Measurements from ENCODE around the gene TFF3. TPM values are rescaled to one million over a fixed set of nuclear protein-coding genes. Genes with fewer than 3 reads are reported as not detected.

Gene TFF3
- total RNA-seq, 2 experiments from 2014 or later = not detected

GRCh38 chr21:42337830-42338728 lies 22.9 kb upstream of the TFF3 start:
- peak; percentile 87 for TF ChIP-seq CTCF (IDR thresholded peaks at IDR 0.05)
- no peaks in the 10 kb centered on the region for H3K9me3 ChIP-seq (ENCODE audit: control insufficient read depth in 1 of 2, insufficient read depth in 1 of 2, low read length in 2 of 2)
- H3K27me3 ChIP-seq (ENCODE audit: control insufficient read depth in 1 of 2, insufficient read depth in 2 of 2, low read length in 2 of 2) = peaks cover 0 to 3% of the 10 kb centered on the region in 2 experiments
- ATAC-seq (ENCODE audit: poor library complexity) (peak; percentile 100), DNase-seq (peak; percentile 74 to 93 (median 82))
- Mint-ChIP-seq H3K27ac (peak overlapping the region; percentile 28), H3K4me1 (ENCODE audit: low read depth) (peaks cover 8% of the 10 kb centered on the region), H3K36me3 (ENCODE audit: low read depth) (no peaks in the 10 kb centered on the region), H3K27me3 (no peaks in the 10 kb centered on the region), H3K9me3 (no peaks in the 10 kb centered on the region), H3K4me3 (no peak overlapping the region)
- ChIA-PET CTCF (interaction anchor here (0.5 to 2.5 kb wide), 15 partner anchors 28 to 244 kb away, joined by 3 to 9 read pairs (median 4); no protein-coding TSS in a partner anchor), POLR2A (interaction anchor here (0.8 to 2.2 kb wide), 3 partner anchors 66 to 111 kb away, joined by 3 to 11 read pairs (median 3); partner anchors contain the start of gene UBASH3A)
- H3K36me3 ChIP-seq (ENCODE audit: insufficient read depth, low read length) = no peaks in the 10 kb centered on the region
- H3K4me1 ChIP-seq (ENCODE audit: insufficient read depth, low read length) = peaks cover 9% of the 10 kb centered on the region
- intact Hi-C loops (cut with DNase I, micrococcal nuclease) = loop anchor here (1.0 to 10.0 kb wide), 5 partner anchors 64 to 197 kb away; partner anchors contain the start of genes SLC37A1 (in 1 of the 2) and UBASH3A (in 1 of the 2)
- H3K27ac ChIP-seq (ENCODE audit: low read depth in 1 of 2, low read length in 2 of 2) = no peak overlapping the region
- H3K4me3 ChIP-seq (ENCODE audit: low read length) = no peak overlapping the region

- H3K9me3 ChIP-seq (ENCODE audit: control insufficient read depth in 1 of 2, insufficient read depth in 1 of 2, low read length in 2 of 2) = peaks cover 0 to 5% of the 10 kb centered on the region in 2 experiments
- no peak overlapping the region for H3K27ac ChIP-seq (ENCODE audit: low read depth in 1 of 2, low read length in 2 of 2)
- peaks cover 9% of the 10 kb centered on the region for H3K4me1 ChIP-seq (ENCODE audit: insufficient read depth, low read length)
- H3K36me3 ChIP-seq (ENCODE audit: insufficient read depth, low read length) = no peaks in the 10 kb centered on the region
- Mint-ChIP-seq H3K27ac (no peak overlapping the region), H3K4me3 (no peak overlapping the region), H3K27me3 (no peaks in the 10 kb centered on the region), H3K9me3 (no peaks in the 10 kb centered on the region), H3K4me1 (ENCODE audit: low read depth) (peaks cover 8% of the 10 kb centered on the region), H3K36me3 (ENCODE audit: low read depth) (no peaks in the 10 kb centered on the region)
- ChIA-PET CTCF (interaction anchor here (0.6 to 2.5 kb wide), 11 partner anchors 27 to 229 kb away, joined by 3 to 9 read pairs (median 4); no protein-coding TSS in a partner anchor), POLR2A (interaction anchor here (0.8 to 2.2 kb wide), 3 partner anchors 67 to 112 kb away, joined by 3 to 11 read pairs (median 3); partner anchors contain the start of gene UBASH3A)
- H3K4me3 ChIP-seq (ENCODE audit: low read length) = no peak overlapping the region
- no peak for DNase-seq
- intact Hi-C loops (cut with DNase I, micrococcal nuclease) = loop anchor here (2.0 to 10.0 kb wide), 3 partner anchors 65 to 198 kb away; partner anchors contain the start of genes SLC37A1 (in 1 of the 2) and UBASH3A (in 1 of the 2)
- ATAC-seq (ENCODE audit: poor library complexity) = no peak
- TF ChIP-seq CTCF (IDR thresholded peaks at IDR 0.05) = no peak
- peaks cover 0 to 4% of the 10 kb centered on the region in 2 experiments for H3K27me3 ChIP-seq (ENCODE audit: control insufficient read depth in 1 of 2, insufficient read depth in 2 of 2, low read length in 2 of 2)
Observed at GRCh38 chr21:42337276-42337675, 22.1 kb upstream of the TFF3 start.

- intact Hi-C loops (cut with DNase I, micrococcal nuclease) = loop anchor here (2.0 to 10.0 kb wide), 3 partner anchors 66 to 199 kb away; partner anchors contain the start of genes SLC37A1 (in 1 of the 2) and UBASH3A (in 1 of the 2)
- no peak for DNase-seq
- Mint-ChIP-seq H3K4me3 (no peak overlapping the region), H3K27me3 (no peaks in the 10 kb centered on the region), H3K36me3 (ENCODE audit: low read depth) (peaks cover 3% of the 10 kb centered on the region), H3K27ac (no peak overlapping the region), H3K4me1 (ENCODE audit: low read depth) (peaks cover 8% of the 10 kb centered on the region), H3K9me3 (peaks cover 5% of the 10 kb centered on the region)
- Histone ChIP-seq H3K9me3 (ENCODE audit: control insufficient read depth in 1 of 2, insufficient read depth in 1 of 2, low read length in 2 of 2) (peaks cover 6 to 7% of the 10 kb centered on the region in 2 experiments), H3K27ac (ENCODE audit: low read depth in 1 of 2, low read length in 2 of 2) (no peak overlapping the region), H3K4me3 (ENCODE audit: low read length) (no peak overlapping the region), H3K36me3 (ENCODE audit: insufficient read depth, low read length) (no peaks in the 10 kb centered on the region), H3K27me3 (ENCODE audit: control insufficient read depth in 1 of 2, insufficient read depth in 2 of 2, low read length in 2 of 2) (peaks cover 0 to 4% of the 10 kb centered on the region in 2 experiments), H3K4me1 (ENCODE audit: insufficient read depth, low read length) (peaks cover 9% of the 10 kb centered on the region)
- TF ChIP-seq CTCF (IDR thresholded peaks at IDR 0.05) = no peak
- ChIA-PET POLR2A (no interaction called here), CTCF (interaction anchor here (0.6 to 2.5 kb wide), 5 partner anchors 26 to 228 kb away, joined by 3 to 6 read pairs (median 3); no protein-coding TSS in a partner anchor)
- no peak for ATAC-seq (ENCODE audit: poor library complexity)
Observed at GRCh38 chr21:42336054-42336453, 20.8 kb upstream of the TFF3 start.
